HG03439 (cell line): ENCODE results near the gene TMEM156.

Source experiments
- ATAC-seq: cut with Tn5 transposase; IDR thresholded peaks from one replicate; pipeline ENCODE4 v1.9.1; 2021; ENCODE audit warnings: mild to moderate bottlenecking, moderate library complexity; ENCODE audit not compliant: unreplicated experiment

TMEM156 gene

GRCh38 chr4:38928974-38929373 lies 103.2 kb downstream of the TMEM156 start:
- no peak for ATAC-seq

GRCh38 chr4:38928568-38928967 lies 103.6 kb downstream of the TMEM156 start:
- ATAC-seq: no peak

- no peak for ATAC-seq
These were observed 105.3 kb downstream of the TMEM156 start for GRCh38 chr4:38926896-38927295.

GRCh38 chr4:38925492-38926413 lies 106.5 kb downstream of the TMEM156 start:
- ATAC-seq: no peak

- no peak for ATAC-seq
These were observed 107.9 kb downstream of the TMEM156 start for GRCh38 chr4:38924353-38924752.

- ATAC-seq: no peak
These were observed 108.5 kb downstream of the TMEM156 start for GRCh38 chr4:38923746-38924145.

- ATAC-seq: no peak
These were observed 111.1 kb downstream of the TMEM156 start for GRCh38 chr4:38921151-38921550.

GRCh38 chr4:38920677-38921076 lies 111.5 kb downstream of the TMEM156 start:
- ATAC-seq: no peak

GRCh38 chr4:38920186-38920585 lies 112.0 kb downstream of the TMEM156 start:
- no peak for ATAC-seq

GRCh38 chr4:38919494-38919893 lies 112.7 kb downstream of the TMEM156 start:
- ATAC-seq: no peak

- no peak for ATAC-seq
These were observed 114.7 kb downstream of the TMEM156 start for GRCh38 chr4:38917481-38918025.
